Stomach (tissue), 9 donors: ENCODE data around the gene HOXB8. TPM values are rescaled to one million over a fixed set of nuclear protein-coding genes. Genes with fewer than 3 reads are reported as not detected.
A peak's percentile ranks its signal among the peaks of the same experiment; 100 is the strongest.

ENCODE experiments used
- DNase-seq, 2 donors: peaks; one replicate each; pipeline versions ENCODE4 v3.0.0 to v3.0.0-alpha.2; 2013 to 2019
- H3K27ac ChIP-seq, 5 donors: fragments of 200-600 bp in 4 of 5; sonication (generic) in 4 of 5; one replicate each; pipeline ENCODE4 v1.5.1; 2013 to 2019; ENCODE audit warnings: mild to moderate bottlenecking in 1 of 5, moderate library complexity in 1 of 5
- H3K27me3 ChIP-seq, 3 donors: fragments of 200-600 bp; sonication (generic); one replicate each; pipeline ENCODE4 v1.5.1; 2017 to 2019; ENCODE audit warnings: mixed run types in 1 of 3
- H3K36me3 ChIP-seq, 4 donors: fragments of 200-600 bp; sonication (generic); 1 replicate in 3 of 4; 2 replicates in 1 of 4; pipeline ENCODE4 v1.5.1; 2016 to 2019
- H3K4me1 ChIP-seq, 4 donors: fragments of 200-600 bp; sonication (generic); one replicate each; pipeline ENCODE4 v1.5.1; 2016 to 2019
- H3K4me3 ChIP-seq, 4 donors: fragments of 200-600 bp; sonication (generic) in 3 of 4; one replicate each; pipeline ENCODE4 v1.5.1; 2016 to 2019; ENCODE audit warnings: mild to moderate bottlenecking in 1 of 4
- H3K9me3 ChIP-seq, 4 donors: fragments of 200-600 bp; sonication (generic); one replicate each; pipeline ENCODE4 v1.5.1; 2016 to 2019
- EP300 ChIP-seq: sonication (generic); formaldehyde crosslinking; IDR thresholded peaks from one replicate; pipeline ENCODE4 v1.6.1; 2017; ENCODE audit warnings: antibody characterized with exemption
- POLR2A ChIP-seq, 4 donors: fragments of 450-650 bp; IDR thresholded peaks; one replicate each; pipeline ENCODE4 v1.6.1; 2016; ENCODE audit warnings: antibody characterized with exemption in 4 of 4, control low read depth in 2 of 4, mild to moderate bottlenecking in 1 of 4, moderate library complexity in 1 of 4
- POLR2AphosphoS5 ChIP-seq, 3 donors: sonication (generic); formaldehyde crosslinking; IDR thresholded peaks; one replicate each; pipeline ENCODE4 v1.6.1; 2016; ENCODE audit warnings: antibody characterized with exemption in 3 of 3
- WGBS, 5 donors: extraction: QIAGEN DNeasy Blood & Tissue Kit in 3 of 5; methylation state at CpG; one replicate each; pipeline versions ENCODE4 v1.1.5 to v1.1.7; 2013 to 2018; 5-methylcytosine and 5-hydroxymethylcytosine counted together
- intact Hi-C: fragments of 100-400 bp; cut with DNase I; formaldehyde crosslinking; loops from one replicate; pipeline ENCODE4 v1.15.1; 2023; ENCODE audit warnings: low total_unique reads
- polyA plus RNA-seq, 3 donors: library from polyadenylated mRNA; stranded (reverse); fragments of 200-250 nt; gene quantifications; one replicate each; pipeline ENCODE4 v1.2.3, GENCODE V29; 2013
- total RNA-seq, 5 donors: library from RNA; depleted of rRNA; stranded (reverse); fragments of >200 nt; gene quantifications; one replicate each; pipeline versions ENCODE4 v1.1.0 to v1.2.3, GENCODE V29; 2014 to 2016
- TF ChIP-seq, protein P1 (sequence below), 7 experiments: fragments of 450-650 bp in 4 of 7; fragments of 200-600 bp in 3 of 7; sonication (generic) in 3 of 7; IDR thresholded peaks; one replicate each; pipeline ENCODE4 v1.5.1; 2016 to 2019; ENCODE audit warnings: antibody characterized with exemption in 7 of 7, control low read depth in 2 of 7, mild to moderate bottlenecking in 1 of 7
- donor health status: healthy with polysubstance abuse.
- donor health status: Bipolar disorder and iron deficiency.
- donor health status: healthy.

HOXB8 gene
- total and polyA plus RNA-seq, 8 donors, result 0.46 to 13.0 (median 1.3) TPM; not detected in 1

DNA sequence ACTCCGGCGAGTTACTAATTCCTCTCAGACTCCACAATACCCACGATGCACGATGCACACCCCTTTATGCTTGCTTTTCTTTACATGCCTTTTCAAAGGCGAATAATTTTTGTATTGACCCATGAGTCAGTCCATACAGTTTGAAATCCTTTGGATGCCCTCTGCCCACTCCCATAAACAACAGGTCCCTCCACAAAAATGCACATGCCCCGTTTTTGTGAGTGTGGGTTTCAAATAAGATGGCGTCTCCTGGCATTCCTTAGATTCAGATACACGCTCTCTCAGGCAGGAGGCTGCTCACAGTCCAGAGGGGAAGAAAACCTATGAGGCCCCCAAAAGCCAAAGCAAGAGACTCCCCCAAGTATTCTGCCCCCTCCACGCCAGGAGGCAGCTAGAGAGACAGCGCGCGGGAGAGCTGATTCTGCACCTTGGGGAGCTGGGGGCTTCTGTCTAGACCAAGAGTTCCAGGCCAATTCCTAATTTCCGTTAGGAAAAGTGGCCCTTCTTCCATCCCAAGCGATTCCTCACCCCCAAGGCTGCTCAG is 30.6 kb upstream of the HOXB8 start:
- DNase-seq, result peak in 1 of 2 donors; percentile 5
- Histone ChIP-seq H3K9me3 (no peaks in the 10 kb centered on the region), H3K36me3 (no peaks in the 10 kb centered on the region), H3K4me1 (peaks cover 0 to 34% (median 22%) of the 10 kb centered on the region in 4 donors), H3K27ac (no peak overlapping the region), H3K27me3 (peaks cover 35 to 100% (median 84%) of the 10 kb centered on the region in 3 donors), H3K4me3 (peak overlapping the region in 1 of 4 donors; percentile 48)
- TF ChIP-seq EP300 (no peak), POLR2A (IDR thresholded peaks at IDR 0.05) (no peak), POLR2AphosphoS5 (IDR thresholded peaks at IDR 0.05) (no peak)
- TF ChIP-seq, protein P1, sequence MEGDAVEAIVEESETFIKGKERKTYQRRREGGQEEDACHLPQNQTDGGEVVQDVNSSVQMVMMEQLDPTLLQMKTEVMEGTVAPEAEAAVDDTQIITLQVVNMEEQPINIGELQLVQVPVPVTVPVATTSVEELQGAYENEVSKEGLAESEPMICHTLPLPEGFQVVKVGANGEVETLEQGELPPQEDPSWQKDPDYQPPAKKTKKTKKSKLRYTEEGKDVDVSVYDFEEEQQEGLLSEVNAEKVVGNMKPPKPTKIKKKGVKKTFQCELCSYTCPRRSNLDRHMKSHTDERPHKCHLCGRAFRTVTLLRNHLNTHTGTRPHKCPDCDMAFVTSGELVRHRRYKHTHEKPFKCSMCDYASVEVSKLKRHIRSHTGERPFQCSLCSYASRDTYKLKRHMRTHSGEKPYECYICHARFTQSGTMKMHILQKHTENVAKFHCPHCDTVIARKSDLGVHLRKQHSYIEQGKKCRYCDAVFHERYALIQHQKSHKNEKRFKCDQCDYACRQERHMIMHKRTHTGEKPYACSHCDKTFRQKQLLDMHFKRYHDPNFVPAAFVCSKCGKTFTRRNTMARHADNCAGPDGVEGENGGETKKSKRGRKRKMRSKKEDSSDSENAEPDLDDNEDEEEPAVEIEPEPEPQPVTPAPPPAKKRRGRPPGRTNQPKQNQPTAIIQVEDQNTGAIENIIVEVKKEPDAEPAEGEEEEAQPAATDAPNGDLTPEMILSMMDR (IDR thresholded peaks at IDR 0.05), result no peak
- intact Hi-C loops, result no loop called here
- WGBS, 5 donors, result 18 to 30% (median 23%) methylated on average over 14 of the region's 14 CpGs

DNA sequence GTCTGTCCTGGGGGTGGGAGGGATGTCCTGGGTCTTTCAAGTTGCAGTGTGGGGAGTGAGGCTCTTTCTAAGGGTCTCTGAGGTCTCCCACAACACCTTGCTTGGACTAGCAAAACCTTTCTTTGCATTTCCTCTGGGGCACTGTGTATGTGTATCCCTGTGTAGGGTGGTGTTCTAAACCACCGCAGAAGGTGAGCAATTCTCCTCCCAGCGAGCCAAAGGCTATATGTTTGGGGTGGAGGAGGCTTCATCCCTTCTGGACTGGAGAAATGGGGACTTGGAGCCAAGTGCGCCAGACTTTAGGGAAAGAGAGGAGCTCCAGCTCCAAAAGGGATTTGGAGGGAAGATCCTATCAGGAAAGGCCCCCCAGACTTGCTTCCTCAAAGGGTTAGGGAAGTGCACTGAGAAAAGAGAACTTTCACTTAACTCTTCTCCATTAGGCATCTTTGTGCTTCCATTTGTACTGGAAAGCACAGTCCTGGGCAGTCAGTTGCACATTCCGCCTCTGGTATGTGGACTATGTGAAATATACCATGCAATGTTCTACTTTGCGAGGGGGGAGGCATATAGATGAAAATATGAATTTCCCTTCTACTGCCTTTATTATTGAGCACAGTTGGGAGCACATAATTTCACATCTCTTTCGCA is 29.9 kb upstream of the HOXB8 start:
- WGBS, 5 donors, result 24 to 41% (median 35%) methylated on average over 6 of the region's 6 CpGs
- H3K4me1 ChIP-seq, result peaks cover 0 to 34% (median 22%) of the 10 kb centered on the region in 4 donors
- no peak overlapping the region for H3K4me3 ChIP-seq
- H3K27me3 ChIP-seq, result peaks cover 35 to 100% (median 86%) of the 10 kb centered on the region in 3 donors
- no peaks in the 10 kb centered on the region for H3K9me3 ChIP-seq
- no peak for DNase-seq
- H3K27ac ChIP-seq, result no peak overlapping the region
- no peaks in the 10 kb centered on the region for H3K36me3 ChIP-seq
- TF ChIP-seq POLR2AphosphoS5 (IDR thresholded peaks at IDR 0.05) (no peak), EP300 (no peak), POLR2A (IDR thresholded peaks at IDR 0.05) (no peak)
- TF ChIP-seq, protein P1 (IDR thresholded peaks at IDR 0.05), result no peak
- intact Hi-C loops, result no loop called here

DNA sequence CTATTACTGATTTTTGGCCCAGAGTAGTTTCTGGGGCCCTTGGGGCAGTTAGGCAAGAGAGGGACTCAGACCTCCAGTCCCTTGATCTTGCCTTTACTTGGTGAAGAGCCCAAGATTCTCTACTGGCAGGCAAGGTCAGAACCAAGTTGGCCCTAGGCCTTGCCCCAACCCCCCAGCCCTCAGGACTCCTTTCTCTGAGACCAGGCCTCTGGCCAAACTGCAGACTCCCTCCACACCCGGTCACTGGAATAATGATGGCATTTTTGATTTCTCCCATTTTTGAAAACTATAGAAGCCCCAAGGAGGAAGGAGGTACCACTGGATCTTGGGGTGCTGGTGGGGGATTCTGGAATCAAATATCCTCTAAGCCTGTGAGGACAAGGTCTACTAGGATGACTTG is 29.1 kb upstream of the HOXB8 start:
- Histone ChIP-seq H3K27me3 (peaks cover 36 to 100% (median 94%) of the 10 kb centered on the region in 3 donors), H3K36me3 (no peaks in the 10 kb centered on the region), H3K9me3 (no peaks in the 10 kb centered on the region), H3K27ac (no peak overlapping the region), H3K4me1 (peaks cover 0 to 34% (median 22%) of the 10 kb centered on the region in 4 donors), H3K4me3 (no peak overlapping the region)
- DNase-seq, result no peak
- intact Hi-C loops, result no loop called here
- TF ChIP-seq POLR2A (IDR thresholded peaks at IDR 0.05) (no peak), POLR2AphosphoS5 (IDR thresholded peaks at IDR 0.05) (no peak), EP300 (no peak)
- TF ChIP-seq, protein P1 (IDR thresholded peaks at IDR 0.05), result no peak
- WGBS, 5 donors, result 61 to 68% (median 67%) methylated on average over 1 of the region's 1 CpG

DNA sequence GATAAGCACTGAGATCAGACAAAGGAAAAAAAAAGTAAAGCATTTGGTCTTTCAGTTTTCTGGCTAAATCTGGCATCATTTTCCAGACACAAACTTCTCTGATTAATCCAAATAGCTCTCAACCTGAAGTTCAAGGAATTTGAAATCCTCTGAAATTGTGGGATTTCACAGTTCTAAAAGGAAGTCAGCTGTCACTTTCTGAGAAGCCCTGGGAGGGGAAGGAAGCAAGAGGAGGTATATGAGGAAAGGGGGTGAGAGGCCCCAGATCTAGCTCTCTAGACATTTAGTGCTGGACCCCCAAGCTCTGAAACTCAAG is 28.6 kb upstream of the HOXB8 start:
- Histone ChIP-seq H3K27me3 (peaks cover 41 to 100% (median 94%) of the 10 kb centered on the region in 3 donors), H3K4me3 (no peak overlapping the region), H3K4me1 (peaks cover 0 to 34% (median 22%) of the 10 kb centered on the region in 4 donors), H3K27ac (no peak overlapping the region), H3K9me3 (no peaks in the 10 kb centered on the region), H3K36me3 (no peaks in the 10 kb centered on the region)
- intact Hi-C loops, result no loop called here
- TF ChIP-seq POLR2A (IDR thresholded peaks at IDR 0.05), result no peak
- DNase-seq, result no peak
